Aorta (tissue), 5 donors: ENCODE measurements around the gene PPFIA2. TPM values are rescaled to one million over a fixed set of nuclear protein-coding genes. Genes with fewer than 3 reads are reported as not detected.

ENCODE experiments used
- ATAC-seq: fragments of 200-7000 bp; cut with Tn5 transposase; one replicate; pipeline ENCODE4 v1.9.1; 2022; ENCODE audit warnings: moderate library complexity; ENCODE audit not compliant: low FRiP score
- DNase-seq, 2 donors: peaks; one replicate each; pipeline ENCODE4 v3.0.0-alpha.2; 2020
- H3K27ac ChIP-seq, 2 donors: one replicate each; pipeline ENCODE4 v1.5.1; 2013; ENCODE audit warnings: low read length in 2 of 2, mild to moderate bottlenecking in 2 of 2, moderate library complexity in 2 of 2, control low read depth in 1 of 2, inconsistent platforms in 1 of 2, low read depth in 1 of 2
- H3K27me3 ChIP-seq, 2 donors: one replicate each; pipeline ENCODE4 v1.6.1; 2013; ENCODE audit warnings: control low read depth in 1 of 2, low read length in 1 of 2, mild to moderate bottlenecking in 1 of 2, moderate library complexity in 1 of 2; ENCODE audit not compliant: insufficient read depth in 2 of 2, control insufficient read depth in 1 of 2
- H3K36me3 ChIP-seq, 2 donors: one replicate each; pipeline ENCODE4 v1.6.1; 2013; ENCODE audit warnings: control low read depth in 1 of 2, low read length in 1 of 2, mild to moderate bottlenecking in 1 of 2; ENCODE audit not compliant: insufficient read depth in 2 of 2, control insufficient read depth in 1 of 2
- H3K4me1 ChIP-seq, 2 donors: one replicate each; pipeline ENCODE4 v1.6.1; 2013; ENCODE audit warnings: low read length in 2 of 2, control low read depth in 1 of 2, mild to moderate bottlenecking in 1 of 2, moderate library complexity in 1 of 2; ENCODE audit not compliant: insufficient read depth in 2 of 2, control insufficient read depth in 1 of 2
- H3K4me3 ChIP-seq, 2 donors: one replicate each; pipeline ENCODE4 v1.5.1; 2013; ENCODE audit warnings: low read length in 2 of 2, control low read depth in 1 of 2, mild to moderate bottlenecking in 1 of 2
- H3K9me3 ChIP-seq: one replicate; pipeline ENCODE4 v1.6.1; 2013; ENCODE audit warnings: mild to moderate bottlenecking, low read length; ENCODE audit not compliant: control insufficient read depth
- WGBS, 2 donors: extraction: QIAGEN DNeasy Blood & Tissue Kit; methylation state at CpG; one replicate each; pipeline ENCODE4 v1.1.7; 2013; 5-methylcytosine and 5-hydroxymethylcytosine counted together
- intact Hi-C, 2 donors: fragments of 100-400 bp; cut with DNase I; formaldehyde crosslinking; loops; one replicate each; pipeline versions ENCODE4 v1.14.2 to v1.15.0; 2022
- polyA plus RNA-seq, 2 donors: library from polyadenylated mRNA; stranded (reverse); fragments of 200-250 nt; gene quantifications; one replicate each; pipeline ENCODE4 v1.2.3, GENCODE V29; 2013
- total RNA-seq, 2 donors: library from RNA; stranded (reverse); fragmentation: NEBNext Ultra II Directional; extraction: Animal tissue kit (Norgen Biotek cat#: 25700); gene quantifications; one replicate each; pipeline ENCODE4 v1.2.1, GENCODE V29; 2021
- donor health status: healthy with polysubstance abuse.
- donor health status: Bipolar disorder and iron deficiency.
- donor health status: DM: no; HTN: no; CAD: no.
- donor health status: DM: no; HTN: no; CAD: no.
- donor health status: DM: yes; HTN: yes; CAD: no.

Gene PPFIA2
- total and polyA plus RNA-seq, 4 donors: 5.4 to 46.6 (median 15.7) TPM

GRCh38 chr12:81350309-81350708, 408.8 kb downstream of the PPFIA2 start:
- Histone ChIP-seq H3K27ac (no peak overlapping the region), H3K4me1 (no peaks in the 10 kb centered on the region), H3K9me3 (no peaks in the 10 kb centered on the region), H3K4me3 (no peak overlapping the region), H3K27me3 (no peaks in the 10 kb centered on the region), H3K36me3 (peaks cover 0 to 3% of the 10 kb centered on the region in 2 donors)
- DNase-seq (no peak), ATAC-seq (no peak)
- intact Hi-C loops: no loop called here
- WGBS, 2 donors: 79 to 81% methylated on average over 2 of the region's 2 CpGs

- Histone ChIP-seq H3K36me3 (peaks cover 4 to 7% of the 10 kb centered on the region in 2 donors), H3K4me3 (no peak overlapping the region), H3K9me3 (no peaks in the 10 kb centered on the region), H3K27ac (no peak overlapping the region), H3K4me1 (no peaks in the 10 kb centered on the region), H3K27me3 (no peaks in the 10 kb centered on the region)
- no peak for ATAC-seq
- intact Hi-C loops: no loop called here
- no peak for DNase-seq
- WGBS, 2 donors: 84 to 85% methylated on average over 5 of the region's 5 CpGs
Measured at GRCh38 chr12:81347404-81347803, 411.7 kb downstream of the PPFIA2 start.

GRCh38 chr12:81340910-81341309, 418.2 kb downstream of the PPFIA2 start:
- 80 to 89% methylated on average over 5 of the region's 5 CpGs for WGBS, 2 donors
- no peak for DNase-seq
- H3K27ac ChIP-seq: no peak overlapping the region
- H3K9me3 ChIP-seq: no peaks in the 10 kb centered on the region
- H3K4me1 ChIP-seq: no peaks in the 10 kb centered on the region
- peaks cover 4% of the 10 kb centered on the region in 2 donors for H3K36me3 ChIP-seq
- H3K27me3 ChIP-seq: no peaks in the 10 kb centered on the region
- ATAC-seq: no peak
- H3K4me3 ChIP-seq: no peak overlapping the region
- intact Hi-C loops: no loop called here

GRCh38 chr12:81339071-81339470, 420.1 kb downstream of the PPFIA2 start:
- no peak for DNase-seq
- H3K4me1 ChIP-seq: no peaks in the 10 kb centered on the region
- H3K27me3 ChIP-seq: no peaks in the 10 kb centered on the region
- H3K4me3 ChIP-seq: no peak overlapping the region
- 69 to 70% methylated on average over 4 of the region's 4 CpGs for WGBS, 2 donors
- no peaks in the 10 kb centered on the region for H3K9me3 ChIP-seq
- intact Hi-C loops: no loop called here
- H3K36me3 ChIP-seq: peaks cover 4% of the 10 kb centered on the region in 2 donors
- no peak for ATAC-seq
- no peak overlapping the region for H3K27ac ChIP-seq

GRCh38 chr12:81337886-81338285, 421.3 kb downstream of the PPFIA2 start:
- H3K27ac ChIP-seq: no peak overlapping the region
- H3K4me1 ChIP-seq: no peaks in the 10 kb centered on the region
- no peak overlapping the region for H3K4me3 ChIP-seq
- no peak for DNase-seq
- no peaks in the 10 kb centered on the region for H3K27me3 ChIP-seq
- H3K36me3 ChIP-seq: no peaks in the 10 kb centered on the region
- ATAC-seq: no peak
- H3K9me3 ChIP-seq: no peaks in the 10 kb centered on the region
- intact Hi-C loops: no loop called here
- 78 to 85% methylated on average over 2 of the region's 2 CpGs for WGBS, 2 donors

- DNase-seq (no peak), ATAC-seq (no peak)
- H3K27ac ChIP-seq: no peak overlapping the region
- no peaks in the 10 kb centered on the region for H3K36me3 ChIP-seq
- H3K9me3 ChIP-seq: no peaks in the 10 kb centered on the region
- no peak overlapping the region for H3K4me3 ChIP-seq
- H3K27me3 ChIP-seq: no peaks in the 10 kb centered on the region
- no peaks in the 10 kb centered on the region for H3K4me1 ChIP-seq
- intact Hi-C loops: no loop called here
- 74 to 80% methylated on average over 2 of the region's 2 CpGs for whole genome bisulfite sequencing, 2 donors
Measured at GRCh38 chr12:81333812-81334211, 425.3 kb downstream of the PPFIA2 start.

GRCh38 chr12:81332054-81332453, 427.1 kb downstream of the PPFIA2 start:
- no peak for DNase-seq
- Histone ChIP-seq H3K27me3 (no peaks in the 10 kb centered on the region), H3K4me1 (no peaks in the 10 kb centered on the region), H3K4me3 (no peak overlapping the region), H3K9me3 (no peaks in the 10 kb centered on the region), H3K27ac (no peak overlapping the region), H3K36me3 (no peaks in the 10 kb centered on the region)
- ATAC-seq: no peak
- 66 to 70% methylated on average over 4 of the region's 4 CpGs for WGBS, 2 donors
- intact Hi-C loops: no loop called here

- H3K27ac ChIP-seq: no peak overlapping the region
- no peaks in the 10 kb centered on the region for H3K9me3 ChIP-seq
- intact Hi-C loops: no loop called here
- H3K36me3 ChIP-seq: no peaks in the 10 kb centered on the region
- 95 to 96% methylated on average over 1 of the region's 1 CpG for WGBS, 2 donors
- H3K27me3 ChIP-seq: no peaks in the 10 kb centered on the region
- DNase-seq: no peak
- H3K4me3 ChIP-seq: no peak overlapping the region
- H3K4me1 ChIP-seq: no peaks in the 10 kb centered on the region
- no peak for ATAC-seq
Measured at GRCh38 chr12:81330480-81330879, 428.7 kb downstream of the PPFIA2 start.

- no peak overlapping the region for H3K27ac ChIP-seq
- no peaks in the 10 kb centered on the region for H3K9me3 ChIP-seq
- no peak overlapping the region for H3K4me3 ChIP-seq
- intact Hi-C loops: no loop called here
- H3K4me1 ChIP-seq: no peaks in the 10 kb centered on the region
- no peaks in the 10 kb centered on the region for H3K36me3 ChIP-seq
- no peak for DNase-seq
- 77 to 84% methylated on average over 2 of the region's 2 CpGs for WGBS, 2 donors
- no peaks in the 10 kb centered on the region for H3K27me3 ChIP-seq
- no peak for ATAC-seq
Measured at GRCh38 chr12:81329085-81329484, 430.1 kb downstream of the PPFIA2 start.
